K562 (cell line): ENCODE data around the gene LRRC25. TPM values are rescaled to one million over a fixed set of nuclear protein-coding genes. Genes with fewer than 3 reads are reported as not detected.

Source experiments
- ATF6 ChIP-seq: sonication (generic); formaldehyde crosslinking; IDR thresholded peaks from 2 replicates; pipeline ENCODE4 v1.4.0; 2020; ENCODE audit warnings: mild to moderate bottlenecking, missing genetic modification reagents
- CEBPG ChIP-seq, 3 experiments: fragments of 200-800 bp in 1 of 3; sonication (Bioruptor generic) in 1 of 3; sonication (generic) in 1 of 3; formaldehyde crosslinking in 1 of 3; IDR thresholded peaks in 2 of 3; conservative IDR thresholded peaks in 1 of 3; 2 replicates each; pipeline versions ENCODE4 v1.6.1 to v1.8.0; 2016 to 2022; ENCODE audit warnings: missing compliant biosample characterization in 2 of 3, missing genetic modification characterization in 2 of 3, mild to moderate bottlenecking in 1 of 3, missing genetic modification reagents in 1 of 3
- HES1 ChIP-seq: fragments of 450-650 bp; IDR thresholded peaks from 2 replicates; pipeline ENCODE4 v1.6.1; 2016; ENCODE audit warnings: low read depth, mild to moderate bottlenecking, moderate library complexity
- IRF2 ChIP-seq: sonication (generic); formaldehyde crosslinking; IDR thresholded peaks from 2 replicates; pipeline ENCODE4 v1.8.1; 2022; ENCODE audit warnings: mild to moderate bottlenecking, missing genetic modification reagents
- MAX ChIP-seq: sonication (generic); formaldehyde crosslinking; IDR thresholded peaks from 2 replicates; pipeline ENCODE4 v1.9.0; 2022; ENCODE audit warnings: mild to moderate bottlenecking, missing genetic modification reagents
- MCM3 ChIP-seq: fragments of 450-650 bp; IDR thresholded peaks from 2 replicates; pipeline ENCODE4 v1.6.1; 2016
- NKRF ChIP-seq: fragments of 450-650 bp; IDR thresholded peaks from 2 replicates; pipeline ENCODE4 v1.6.1; 2016; ENCODE audit warnings: borderline replicate concordance
- POLR2G ChIP-seq: fragments of 200-400 bp; formaldehyde crosslinking; IDR thresholded peaks from 2 replicates; pipeline ENCODE4 v1.6.1; 2017; ENCODE audit warnings: low read depth, mild to moderate bottlenecking, antibody characterized with exemption, low read length, moderate library complexity
- SMARCC2 ChIP-seq: fragments of 450-650 bp; IDR thresholded peaks from 2 replicates; pipeline ENCODE4 v1.6.1; 2017; ENCODE audit warnings: antibody characterized with exemption, moderate library complexity, mild to moderate bottlenecking, low read depth
- SRSF7 ChIP-seq: fragments of 200-400 bp; formaldehyde crosslinking; optimal IDR thresholded peaks from 2 replicates; pipeline ENCODE3; 2017; ENCODE audit warnings: mild to moderate bottlenecking, low read depth, low read length
- STAT5A ChIP-seq: IDR thresholded peaks from 2 replicates; pipeline ENCODE4 v1.6.1; 2012; ENCODE audit warnings: low read length, inconsistent platforms, borderline replicate concordance
- YBX1 ChIP-seq: fragments of 450-650 bp; IDR thresholded peaks from 2 replicates; pipeline ENCODE4 v1.7.1; 2016; ENCODE audit warnings: mild to moderate bottlenecking
- ZNF408 ChIP-seq: fragments of 250-450 bp; sonication (Bioruptor Pico); IDR thresholded peaks from 2 replicates; pipeline ENCODE4 v1.4.0; 2020; ENCODE audit warnings: low read depth, mild to moderate bottlenecking, moderate library complexity
- ZNF830 ChIP-seq: fragments of 250-450 bp; sonication (Bioruptor Pico); IDR thresholded peaks from 2 replicates; pipeline ENCODE4 v1.5.0; 2021; ENCODE audit warnings: mild to moderate bottlenecking
- polyA plus RNA-seq, 8 experiments: library from polyadenylated mRNA; depleted of rRNA in 4 of 8; stranded (reverse) in 5 of 8; unstranded in 3 of 8; fragments of >200 nt; fragmentation: Nextera tagmentation in 2 of 8; fragmentation: Illumina TruSeq in 1 of 8; extraction: Ambion mirVana in 2 of 8; extraction: Trizol in 1 of 8; gene quantifications; 2 replicates each; pipeline versions ENCODE4 v1.2.1 to v1.2.3, GENCODE V29; 2011 to 2014; ENCODE audit warnings: inconsistent platforms in 1 of 8, missing spikeins in 1 of 8
- total RNA-seq, 7 experiments: library from RNA; depleted of rRNA in 6 of 7; stranded (reverse); fragments of >200 nt in 6 of 7; fragmentation: Illumina TruSeq in 2 of 7; extraction: Trizol in 2 of 7; gene quantifications; 2 replicates each; pipeline versions ENCODE4 v1.2.1 to v1.2.3, GENCODE V29; 2011 to 2021; ENCODE audit warnings: low replicate concordance in 1 of 7
- TF ChIP-seq, protein P1 (sequence below): fragments of 250-450 bp; sonication (Bioruptor Pico); IDR thresholded peaks from 2 replicates; pipeline ENCODE4 v1.4.0; 2020; ENCODE audit warnings: mild to moderate bottlenecking, moderate library complexity, borderline replicate concordance
- TF ChIP-seq, protein P2 (sequence below): fragments of 250-450 bp; sonication (Bioruptor Pico); IDR thresholded peaks from 2 replicates; pipeline ENCODE4 v1.9.0; 2021; ENCODE audit warnings: mild to moderate bottlenecking, inconsistent platforms

LRRC25 gene
- total and polyA plus RNA-seq, 9 of the 15 experiments (the other 6 are each of a cell fraction or from before 2014, with no cell fraction given) = 0.07 to 0.36 (median 0.10) TPM; not detected in 3

- no peak for TF ChIP-seq ZNF408 (CRISPR knock-in tag)
- no peak for TF ChIP-seq IRF2 (CRISPR knock-in tag)
- TF ChIP-seq ZNF830 (CRISPR knock-in tag) = no peak
- TF ChIP-seq NKRF = no peak
- no peak for TF ChIP-seq STAT5A
- no peak for TF ChIP-seq ATF6 (CRISPR knock-in tag)
- TF ChIP-seq HES1 = 0 out of 2 replicates have a peak, but pooled peaks have one; percentile 29
- TF ChIP-seq SMARCC2 = 0 out of 2 replicates have a peak, but pooled peaks have one; percentile 51
- no peak for TF ChIP-seq MCM3
- no peak for TF ChIP-seq YBX1
- TF ChIP-seq, protein P1, sequence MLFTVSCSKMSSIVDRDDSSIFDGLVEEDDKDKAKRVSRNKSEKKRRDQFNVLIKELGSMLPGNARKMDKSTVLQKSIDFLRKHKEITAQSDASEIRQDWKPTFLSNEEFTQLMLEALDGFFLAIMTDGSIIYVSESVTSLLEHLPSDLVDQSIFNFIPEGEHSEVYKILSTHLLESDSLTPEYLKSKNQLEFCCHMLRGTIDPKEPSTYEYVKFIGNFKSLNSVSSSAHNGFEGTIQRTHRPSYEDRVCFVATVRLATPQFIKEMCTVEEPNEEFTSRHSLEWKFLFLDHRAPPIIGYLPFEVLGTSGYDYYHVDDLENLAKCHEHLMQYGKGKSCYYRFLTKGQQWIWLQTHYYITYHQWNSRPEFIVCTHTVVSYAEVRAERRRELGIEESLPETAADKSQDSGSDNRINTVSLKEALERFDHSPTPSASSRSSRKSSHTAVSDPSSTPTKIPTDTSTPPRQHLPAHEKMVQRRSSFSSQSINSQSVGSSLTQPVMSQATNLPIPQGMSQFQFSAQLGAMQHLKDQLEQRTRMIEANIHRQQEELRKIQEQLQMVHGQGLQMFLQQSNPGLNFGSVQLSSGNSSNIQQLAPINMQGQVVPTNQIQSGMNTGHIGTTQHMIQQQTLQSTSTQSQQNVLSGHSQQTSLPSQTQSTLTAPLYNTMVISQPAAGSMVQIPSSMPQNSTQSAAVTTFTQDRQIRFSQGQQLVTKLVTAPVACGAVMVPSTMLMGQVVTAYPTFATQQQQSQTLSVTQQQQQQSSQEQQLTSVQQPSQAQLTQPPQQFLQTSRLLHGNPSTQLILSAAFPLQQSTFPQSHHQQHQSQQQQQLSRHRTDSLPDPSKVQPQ = no peak
- TF ChIP-seq, protein P2, sequence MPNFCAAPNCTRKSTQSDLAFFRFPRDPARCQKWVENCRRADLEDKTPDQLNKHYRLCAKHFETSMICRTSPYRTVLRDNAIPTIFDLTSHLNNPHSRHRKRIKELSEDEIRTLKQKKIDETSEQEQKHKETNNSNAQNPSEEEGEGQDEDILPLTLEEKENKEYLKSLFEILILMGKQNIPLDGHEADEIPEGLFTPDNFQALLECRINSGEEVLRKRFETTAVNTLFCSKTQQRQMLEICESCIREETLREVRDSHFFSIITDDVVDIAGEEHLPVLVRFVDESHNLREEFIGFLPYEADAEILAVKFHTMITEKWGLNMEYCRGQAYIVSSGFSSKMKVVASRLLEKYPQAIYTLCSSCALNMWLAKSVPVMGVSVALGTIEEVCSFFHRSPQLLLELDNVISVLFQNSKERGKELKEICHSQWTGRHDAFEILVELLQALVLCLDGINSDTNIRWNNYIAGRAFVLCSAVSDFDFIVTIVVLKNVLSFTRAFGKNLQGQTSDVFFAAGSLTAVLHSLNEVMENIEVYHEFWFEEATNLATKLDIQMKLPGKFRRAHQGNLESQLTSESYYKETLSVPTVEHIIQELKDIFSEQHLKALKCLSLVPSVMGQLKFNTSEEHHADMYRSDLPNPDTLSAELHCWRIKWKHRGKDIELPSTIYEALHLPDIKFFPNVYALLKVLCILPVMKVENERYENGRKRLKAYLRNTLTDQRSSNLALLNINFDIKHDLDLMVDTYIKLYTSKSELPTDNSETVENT (CRISPR knock-in tag) = no peak
- TF ChIP-seq MAX (CRISPR knock-in tag) = peak; percentile 52
- peak; percentile 68 for TF ChIP-seq POLR2G
- no peak for TF ChIP-seq SRSF7
- no peak for TF ChIP-seq CEBPG (CRISPR knock-in tag; IDR thresholded peaks at IDR 0.05)
- no peak for TF ChIP-seq CEBPG (tag; conservative IDR thresholded peaks at IDR 0.05 in 1 of 2, IDR thresholded peaks at IDR 0.05 in 1 of 2)
Observed at GRCh38 chr19:18438331-18439024, 41.1 kb upstream of the LRRC25 start (continued).
